NCI-H82 treated with DMSO at 0.1 percent for 48 hours (cell line): ENCODE data around the gene FPR3.
"Not testable (repeated sequence)": the region's sequence is repeated elsewhere in the genome, so short reads cannot be mapped to it uniquely, and the experiment has no call there.

Source experiments
- DNase-seq: peaks from one replicate; lab custom pipeline; 2025; ENCODE audit not compliant: unreplicated experiment; lab: John Stamatoyannopoulos, UW

FPR3 gene, protein sequence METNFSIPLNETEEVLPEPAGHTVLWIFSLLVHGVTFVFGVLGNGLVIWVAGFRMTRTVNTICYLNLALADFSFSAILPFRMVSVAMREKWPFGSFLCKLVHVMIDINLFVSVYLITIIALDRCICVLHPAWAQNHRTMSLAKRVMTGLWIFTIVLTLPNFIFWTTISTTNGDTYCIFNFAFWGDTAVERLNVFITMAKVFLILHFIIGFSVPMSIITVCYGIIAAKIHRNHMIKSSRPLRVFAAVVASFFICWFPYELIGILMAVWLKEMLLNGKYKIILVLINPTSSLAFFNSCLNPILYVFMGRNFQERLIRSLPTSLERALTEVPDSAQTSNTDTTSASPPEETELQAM

DNA sequence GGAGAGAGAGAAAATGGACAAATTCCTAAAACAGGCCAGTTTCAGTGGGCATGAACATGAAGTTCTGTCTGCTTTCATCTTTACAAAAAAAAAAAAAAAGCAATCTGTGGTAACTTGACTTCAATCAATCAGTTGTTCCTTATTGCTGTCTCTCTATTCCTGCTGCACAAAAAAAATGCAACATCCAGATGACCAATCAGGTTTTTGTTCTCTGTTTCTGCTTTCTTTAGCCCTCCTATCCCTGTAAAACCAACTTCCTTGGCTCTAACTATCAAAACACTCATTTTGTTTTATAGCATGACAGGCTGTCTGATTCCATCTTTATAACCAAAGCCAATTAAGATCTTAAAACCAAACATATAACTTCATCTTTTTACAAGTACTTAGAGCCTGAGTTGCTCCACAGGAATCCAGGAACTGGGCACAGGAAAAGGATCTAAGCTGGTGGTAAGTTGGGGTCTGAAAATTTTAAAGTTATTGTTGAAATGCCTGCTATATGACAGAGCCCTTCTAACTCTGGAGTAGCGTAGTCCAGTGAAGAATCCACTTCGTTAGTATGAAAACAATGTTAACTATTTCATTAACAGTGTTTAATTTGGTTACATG, at the start of gene FPR3:
FPR3 (plus strand) TSS at position 273 of the 606 bp plus-strand sequence. CDS start 28,592 bp downstream, outside the sequence.
- no peak for DNase-seq

DNA sequence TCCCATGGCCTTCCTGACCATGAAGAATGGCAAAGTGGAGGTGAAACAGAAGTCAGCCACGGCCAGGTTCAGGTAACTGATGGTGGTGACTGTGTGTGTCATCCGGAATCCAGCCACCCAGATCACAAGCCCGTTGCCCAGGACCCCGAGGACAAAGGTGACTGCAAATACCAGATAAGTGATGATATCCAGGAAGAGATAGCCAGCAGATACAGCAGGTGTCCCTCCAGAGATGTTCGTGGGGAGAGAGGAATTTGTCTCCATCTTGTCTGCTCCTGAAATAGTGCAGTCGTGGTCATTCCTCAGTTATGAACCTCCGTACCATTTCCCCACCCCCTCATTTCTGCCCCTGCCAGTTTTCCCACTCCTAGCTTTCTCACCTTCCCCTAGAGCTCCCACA, 48.2 kb upstream of the FPR3 start:
- DNase-seq = no peak

DNA sequence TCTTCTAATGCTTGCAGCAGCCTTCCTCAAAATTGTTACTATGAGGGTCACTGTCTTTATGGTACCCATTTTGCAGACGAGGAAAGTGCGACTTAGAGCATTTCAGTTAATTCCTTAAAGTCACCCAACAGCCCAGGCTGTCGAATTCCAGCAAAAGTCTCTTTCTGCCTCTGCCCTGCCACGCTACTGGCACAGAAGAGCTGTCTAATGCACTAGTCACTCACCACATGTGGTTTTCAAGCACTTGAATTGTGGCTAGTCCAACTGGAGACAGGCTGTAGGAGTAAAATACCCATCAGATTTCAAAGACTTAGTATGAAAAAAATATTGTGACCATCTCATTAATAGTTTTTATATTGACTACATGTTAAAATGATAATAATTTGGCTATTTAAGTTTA, 45.0 kb upstream of the FPR3 start:
- no peak for DNase-seq

DNA sequence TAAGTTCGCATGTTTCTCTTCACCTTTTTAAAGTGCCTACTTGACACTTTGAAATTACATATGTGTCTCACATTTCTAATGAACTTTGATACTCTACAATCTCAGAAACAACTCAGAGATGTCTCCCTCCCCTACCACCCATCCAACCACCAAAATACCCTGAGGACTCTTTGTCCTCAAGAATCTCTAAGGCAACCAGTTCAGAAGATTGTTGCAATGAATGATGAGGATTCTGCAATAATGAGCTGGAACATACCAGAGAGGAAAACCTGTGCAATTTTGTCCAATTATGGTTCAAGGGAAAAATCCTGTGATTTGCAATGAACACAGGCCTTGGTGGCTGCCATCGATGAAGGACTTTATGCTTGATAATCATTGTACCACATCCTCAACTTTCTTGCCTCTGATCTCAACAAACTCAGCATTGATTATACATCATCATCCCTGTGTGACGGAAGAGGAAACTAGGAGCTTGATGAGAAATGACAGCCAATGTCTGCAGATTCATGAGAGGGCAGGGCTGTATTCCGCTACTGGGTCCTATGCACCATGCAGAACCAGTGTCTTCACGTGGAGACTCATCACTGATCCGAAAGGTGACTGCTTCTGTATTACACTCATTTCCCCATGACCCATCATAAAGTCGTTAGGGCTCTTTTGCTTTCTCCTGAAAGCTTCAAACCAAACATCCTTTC, 44.4 kb upstream of the FPR3 start:
- DNase-seq = no peak

DNA sequence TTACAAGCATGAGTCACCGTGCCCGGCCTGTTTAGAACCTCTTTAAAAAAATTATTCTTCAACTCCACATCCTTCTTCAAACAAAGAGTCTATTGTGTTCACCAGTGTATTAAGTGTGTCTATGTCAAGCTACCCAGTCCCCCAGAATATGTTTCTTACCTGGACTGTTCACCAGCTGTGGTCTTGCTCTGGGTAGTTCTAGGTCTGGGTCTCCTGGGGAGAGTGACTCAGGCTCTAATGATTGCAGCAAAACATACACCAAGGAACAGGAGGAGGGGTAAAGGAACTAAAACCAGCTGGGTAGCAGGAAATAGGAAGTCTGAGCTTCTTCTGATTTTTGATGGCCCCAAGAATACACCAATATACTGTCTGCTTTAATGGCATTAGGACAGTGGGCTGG, 43.3 kb upstream of the FPR3 start, which contains the start of gene FPR1:
FPR1 (minus strand) TSS at position 224 of the 400 bp plus-strand sequence. CDS start 4,884 bp downstream, outside the sequence.
- no peak for DNase-seq

DNA sequence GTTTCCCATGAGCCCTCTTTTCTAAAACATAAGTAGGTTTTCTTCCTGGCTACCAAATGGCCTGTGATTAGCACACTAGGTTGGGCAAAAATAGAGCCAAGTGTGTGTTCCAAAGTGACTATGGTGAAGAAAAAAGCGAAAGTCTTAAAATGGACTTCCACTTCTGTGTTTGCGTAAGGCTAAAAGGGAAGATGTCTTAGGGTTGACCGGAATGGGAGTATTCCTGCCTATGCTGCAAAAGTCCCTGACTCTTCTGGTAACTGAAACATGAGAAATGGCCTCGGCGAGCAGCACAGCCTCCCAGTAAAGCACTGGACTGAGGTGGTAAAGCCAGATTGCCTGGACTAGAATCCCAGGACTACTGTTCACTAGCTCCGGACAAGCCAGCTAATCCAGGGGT, 40.8 kb upstream of the FPR3 start:
- no peak for DNase-seq

DNA sequence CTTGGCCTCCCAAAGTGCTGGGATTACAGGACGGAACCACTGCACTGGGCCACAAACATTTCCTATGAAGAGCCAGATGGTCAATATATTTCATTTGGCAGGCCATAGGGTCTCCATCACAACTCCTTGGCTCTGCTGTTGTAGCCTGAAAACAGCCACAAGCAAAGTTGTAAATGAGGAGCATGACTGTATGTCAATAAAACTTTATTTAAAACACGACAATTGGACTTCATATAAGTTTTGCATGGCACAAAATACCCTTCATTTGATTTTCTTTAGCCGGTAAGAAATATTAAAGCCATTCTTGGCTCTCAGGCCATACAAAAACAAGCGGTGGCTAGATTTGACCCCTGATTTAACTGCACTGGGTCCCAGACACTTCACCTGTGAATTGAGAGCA, 40.2 kb upstream of the FPR3 start:
- no peak for DNase-seq

DNA sequence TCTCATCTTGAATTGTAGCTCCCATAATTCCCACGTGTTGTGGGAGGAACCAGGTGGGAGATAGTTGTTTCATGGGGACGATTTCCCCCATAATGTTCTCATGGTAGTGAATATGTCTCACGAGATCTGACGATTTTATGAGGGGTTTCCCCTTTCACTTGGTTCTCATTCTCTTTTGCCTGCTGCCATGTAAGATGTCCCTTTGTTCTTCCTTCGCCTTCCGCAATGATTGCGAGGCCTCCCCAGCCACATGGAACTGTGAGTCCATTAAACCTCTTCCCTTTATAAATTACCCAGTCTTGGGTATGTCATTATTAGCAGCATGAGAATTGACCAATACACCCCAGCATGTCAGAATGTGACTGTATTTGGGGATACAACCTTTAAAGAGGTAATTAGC, 39.4 kb upstream of the FPR3 start:
- DNase-seq = no peak

DNA sequence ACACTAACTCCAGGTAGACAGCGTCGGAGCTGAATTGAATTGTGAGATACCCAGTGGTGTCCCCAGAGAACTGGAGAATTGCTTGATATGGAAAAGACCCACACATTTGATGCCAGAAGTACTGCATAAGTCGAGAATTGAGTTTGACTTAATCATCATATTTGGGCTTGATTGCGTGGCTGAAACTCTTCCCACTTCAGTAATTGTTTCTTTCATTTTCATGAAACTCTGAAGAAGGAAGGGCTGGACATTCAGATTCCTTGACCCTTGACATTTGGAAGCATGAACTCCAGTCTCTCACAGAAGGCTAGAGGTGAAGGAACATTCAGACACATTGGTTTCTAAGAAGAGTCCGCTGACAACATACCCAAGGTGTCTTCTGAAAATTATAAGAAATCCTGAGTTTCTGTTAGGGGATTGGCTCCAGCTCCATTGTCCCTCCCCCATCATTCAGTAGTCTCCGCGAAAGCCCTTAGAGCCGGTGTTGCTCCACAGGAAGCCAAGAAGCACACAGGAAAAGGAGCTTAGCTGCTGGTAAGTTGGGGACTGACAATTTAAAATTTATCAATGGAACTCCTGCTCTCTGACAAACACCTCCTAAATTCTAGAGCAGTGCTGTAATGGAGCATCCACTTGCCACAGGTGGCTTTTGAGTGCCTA, 34.1 kb upstream of the FPR3 start, which contains the start of gene FPR2:
FPR2 (plus strand) TSS at position 484 of the 660 bp plus-strand sequence. CDS start 7,479 bp downstream, outside the sequence.
- DNase-seq = no peak

DNA sequence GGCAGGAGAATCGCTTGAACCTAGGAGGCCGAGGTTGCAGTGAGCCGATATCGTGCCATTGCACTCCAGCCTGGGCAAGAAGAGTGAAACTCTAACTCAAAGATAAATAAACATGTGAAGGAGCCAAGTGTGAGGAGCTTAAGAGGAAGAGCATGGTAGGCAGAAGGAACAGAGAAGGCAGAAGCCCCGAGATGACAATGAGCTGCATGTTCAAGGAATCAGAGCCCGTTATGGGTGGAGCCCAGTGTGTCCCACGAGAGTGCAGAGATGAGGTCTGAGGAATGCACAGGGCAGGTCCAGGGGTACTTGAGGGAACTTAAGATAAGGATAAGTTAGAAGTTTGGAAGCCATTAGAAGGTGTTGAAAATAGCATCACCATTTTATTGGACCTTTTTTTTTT, 33.3 kb upstream of the FPR3 start:
- no peak for DNase-seq

DNA sequence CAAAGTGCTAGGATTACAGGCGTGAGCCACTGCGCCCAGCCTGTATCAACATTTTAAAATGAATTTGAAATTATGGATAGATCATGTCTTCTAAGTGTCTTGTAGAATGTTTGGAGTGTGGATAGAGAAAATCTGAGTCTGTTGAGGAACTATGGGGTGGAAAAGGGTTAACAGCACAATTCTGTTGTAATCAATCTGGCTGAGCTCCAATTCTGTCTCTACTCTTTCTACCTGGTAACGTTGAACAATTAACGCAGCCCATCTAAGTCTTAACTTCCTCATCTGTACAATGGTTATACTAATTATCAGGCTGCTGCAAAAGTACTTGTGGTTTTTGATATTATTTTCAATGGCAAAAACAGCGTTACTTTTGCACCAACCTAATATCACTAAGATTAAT, 29.9 kb upstream of the FPR3 start:
- no peak for DNase-seq

DNA sequence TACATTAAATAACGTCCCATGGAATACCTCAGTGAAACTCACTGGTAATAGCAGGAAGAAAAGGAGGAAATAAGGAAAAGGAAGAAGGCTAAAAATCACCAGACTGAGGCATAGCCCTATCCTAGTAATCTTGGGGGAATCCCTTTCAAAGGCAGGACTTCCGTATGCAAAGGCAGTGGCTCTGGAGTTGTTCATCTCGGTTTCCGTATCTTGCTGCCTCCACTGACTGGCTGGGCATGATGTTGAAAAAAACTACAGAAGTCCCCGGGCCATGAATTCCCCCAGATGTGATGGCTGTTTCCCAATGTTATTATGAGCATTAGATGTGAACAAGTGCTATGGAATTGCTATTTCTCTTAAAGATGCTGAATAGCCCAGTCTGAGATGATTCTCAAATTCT, 28.5 kb upstream of the FPR3 start:
- DNase-seq = no peak

DNA sequence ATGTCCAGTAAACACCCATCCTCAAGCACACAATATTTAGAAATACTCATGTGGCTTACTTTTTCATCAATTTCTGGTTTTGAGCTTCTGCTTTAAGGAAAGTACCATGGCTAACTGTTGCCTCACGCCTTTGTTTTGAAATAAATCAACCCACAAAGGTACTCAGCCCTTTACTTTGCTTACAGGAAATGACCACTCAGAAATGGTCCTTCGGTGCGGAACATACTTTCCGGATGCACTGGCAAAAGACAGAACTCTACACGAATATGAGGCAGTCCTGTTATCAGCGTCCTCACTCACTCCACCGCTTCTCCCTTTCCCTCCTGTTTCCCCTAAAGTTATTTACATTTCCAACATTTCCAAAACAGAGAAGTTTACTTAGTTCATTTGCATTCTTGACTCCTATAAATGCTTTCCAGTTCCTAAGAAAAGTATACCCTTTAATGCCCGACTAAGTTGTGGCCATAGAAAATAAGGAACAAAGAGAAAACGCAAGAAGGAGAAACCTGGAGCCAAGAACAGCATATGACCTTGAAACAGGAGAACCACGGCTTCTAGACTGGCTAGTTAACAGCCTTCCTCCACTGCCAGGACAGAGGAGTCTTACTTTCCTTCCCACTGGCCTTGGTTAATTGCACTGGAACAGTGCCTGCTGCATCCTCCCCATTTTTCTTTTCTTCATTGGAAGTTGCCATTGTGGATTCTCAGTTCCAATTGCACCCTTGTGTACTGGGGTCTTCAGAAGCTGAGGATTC, 23.4 kb upstream of the FPR3 start:
- DNase-seq = no peak

DNA sequence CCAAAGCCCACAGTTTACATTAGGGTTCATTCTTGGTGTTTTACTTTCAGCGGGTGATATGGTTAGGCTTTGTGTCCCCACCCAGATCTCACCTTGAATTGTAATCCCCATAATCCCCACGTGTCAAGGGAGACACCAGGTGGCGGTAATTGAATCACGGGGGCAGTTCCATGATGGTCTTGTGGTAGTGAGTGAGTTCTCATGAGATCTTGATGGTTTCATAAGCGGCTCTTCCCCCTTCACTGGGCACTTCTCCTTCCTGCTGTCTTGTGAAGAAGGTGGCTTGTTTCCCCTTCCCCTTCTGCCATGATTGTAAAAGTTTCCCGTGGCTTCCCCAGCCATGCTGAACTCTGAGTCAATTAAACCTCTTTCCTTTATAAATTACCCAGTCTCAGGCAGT, 22.0 kb upstream of the FPR3 start:
- no peak for DNase-seq

DNA sequence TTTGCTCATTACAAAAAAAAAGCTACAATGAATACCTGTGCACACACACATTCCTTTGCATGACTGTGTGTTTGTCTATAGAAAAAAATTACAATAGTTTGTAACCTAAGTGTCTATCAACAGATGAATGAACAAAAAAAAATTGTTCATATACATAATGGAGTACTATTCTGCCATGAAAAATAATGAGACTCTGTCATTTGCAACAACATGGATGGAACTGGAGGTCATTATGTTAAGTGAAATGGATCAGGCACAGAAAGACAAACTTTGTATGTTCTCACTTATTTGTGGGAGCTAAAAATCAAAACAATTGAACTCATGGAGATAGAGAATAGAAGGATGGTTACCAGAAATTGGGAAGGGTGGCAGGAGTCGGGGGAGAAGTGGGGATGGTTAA, 18.4 kb upstream of the FPR3 start:
- not testable (repeated sequence) for DNase-seq

DNA sequence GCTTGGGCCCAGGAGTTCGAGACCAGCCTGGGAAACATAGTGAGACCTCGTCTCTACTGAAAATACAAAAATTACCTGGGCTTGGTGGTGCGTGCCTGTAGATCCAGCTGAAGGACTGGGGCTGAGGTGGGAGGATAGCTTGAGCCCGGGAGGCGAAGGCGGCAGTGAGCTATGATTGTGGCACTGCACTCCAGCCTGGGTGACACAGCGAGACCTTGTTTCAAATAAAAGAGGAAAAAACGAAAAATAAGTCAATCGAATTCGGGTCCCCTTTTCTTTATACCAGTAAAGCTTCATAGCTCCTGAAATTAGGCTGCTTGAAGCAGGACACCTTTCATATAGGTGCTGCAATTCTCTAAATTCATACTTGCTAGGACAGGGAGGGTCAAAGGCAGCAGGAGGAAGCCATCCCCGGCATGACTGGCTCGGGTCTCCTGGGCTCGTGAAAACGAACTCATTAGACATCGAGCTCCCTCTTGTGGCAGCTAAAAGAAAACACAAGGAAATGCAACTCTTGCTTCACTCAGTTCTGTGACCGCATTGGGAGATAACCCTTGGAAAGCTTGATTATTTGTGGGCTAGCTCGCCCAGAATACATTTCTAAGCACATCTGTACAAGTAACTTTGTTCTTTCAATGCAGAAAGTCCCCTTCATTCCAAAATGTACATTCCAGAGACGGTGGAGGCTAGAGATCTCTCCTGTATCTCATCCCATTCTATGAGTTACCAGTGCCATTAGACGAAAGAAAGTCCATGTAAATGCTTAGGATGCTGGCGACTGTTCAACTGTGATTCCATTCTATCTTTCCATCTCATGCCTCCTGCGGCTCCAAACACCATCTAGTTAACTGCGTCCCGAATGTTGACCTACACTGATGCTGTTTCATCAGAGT, 17.1 kb upstream of the FPR3 start:
- peak; percentile 14 for DNase-seq

DNA sequence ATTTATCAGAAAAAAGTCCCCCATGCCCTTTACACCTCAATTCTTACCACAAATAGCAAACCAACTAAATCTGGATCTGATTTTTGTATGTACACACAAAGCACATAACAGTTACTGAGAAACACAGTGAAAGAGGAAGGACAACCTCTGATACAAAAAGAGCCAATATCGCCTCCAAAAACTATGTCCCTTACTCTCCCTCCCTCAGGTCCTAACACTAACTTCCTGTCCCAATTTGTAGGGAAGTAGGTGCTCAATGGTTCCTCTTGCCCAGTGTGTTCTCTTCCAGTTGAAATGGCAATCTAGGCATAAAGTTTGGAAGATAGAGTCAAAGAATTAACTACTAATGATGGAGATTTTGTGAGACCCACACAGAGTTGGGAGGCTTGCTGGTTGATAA, 15.8 kb upstream of the FPR3 start:
- no peak for DNase-seq

DNA sequence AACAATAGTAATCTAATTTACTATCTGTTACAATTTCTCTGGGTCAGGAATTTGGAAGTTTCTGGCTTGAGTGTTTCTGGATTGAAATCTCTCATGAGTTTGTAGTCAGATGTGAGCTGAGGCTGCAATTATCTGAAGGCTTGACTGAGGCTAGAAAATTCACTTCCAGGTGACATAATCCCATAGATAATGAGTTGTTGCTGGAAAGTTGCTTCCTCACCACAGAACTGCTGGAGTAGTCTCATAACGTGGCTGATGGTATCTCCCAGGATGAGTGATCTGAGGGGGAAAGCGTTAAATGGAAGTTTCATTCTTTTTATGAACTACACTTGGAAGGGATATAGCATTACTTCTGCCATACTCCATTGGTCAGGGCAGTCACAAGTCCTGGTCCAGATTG, 15.3 kb upstream of the FPR3 start:
- no peak for DNase-seq

DNA sequence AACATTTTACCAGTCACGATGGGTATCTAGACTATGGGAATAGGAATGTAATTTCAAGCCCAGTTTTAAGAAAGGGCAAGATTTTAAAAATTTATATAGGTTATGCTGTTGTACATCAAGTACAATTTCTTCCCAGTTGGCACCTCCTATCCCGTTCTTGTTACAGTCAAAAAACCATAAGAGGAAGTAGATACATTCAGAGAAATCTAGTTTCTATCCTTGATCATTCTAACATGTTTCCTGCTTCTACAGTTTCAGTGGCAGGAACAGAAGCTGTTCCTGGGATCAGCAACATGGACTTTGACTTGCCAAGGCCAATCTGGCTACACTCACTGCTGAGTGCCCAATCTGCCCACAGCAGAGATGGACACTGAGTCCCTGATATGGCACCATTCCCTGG, 14.7 kb upstream of the FPR3 start:
- DNase-seq = no peak

DNA sequence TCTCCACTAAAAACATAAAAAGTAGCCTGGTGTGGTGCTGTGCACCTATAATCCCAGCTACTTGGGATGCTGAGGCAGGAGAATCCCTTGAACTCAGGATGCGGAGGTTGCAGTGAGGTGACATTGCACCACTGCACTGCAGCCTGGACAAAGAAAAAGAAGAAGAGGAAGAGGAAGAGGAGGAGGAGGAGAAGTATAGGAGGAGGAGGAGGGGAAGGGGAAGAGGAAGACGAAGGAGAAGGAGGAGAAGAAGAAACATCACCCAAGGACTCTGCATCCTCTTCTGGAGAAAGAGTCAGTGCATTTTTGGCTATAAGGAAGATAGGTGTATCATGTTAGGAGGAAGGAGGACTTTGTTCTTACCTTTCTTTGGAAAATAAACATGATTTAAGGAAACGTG, 13.0 kb upstream of the FPR3 start:
- DNase-seq = no peak
